Measurements from ENCODE around the gene SH3RF2.

- TF ChIP-seq POLR2AphosphoS5 (IDR thresholded peaks at IDR 0.05; ENCODE audit: low read depth, low read length) (no peak), TAF1 (IDR thresholded peaks at IDR 0.05; ENCODE audit: borderline replicate concordance, insufficient read depth, low read length) (no peak), REST (IDR thresholded peaks at IDR 0.05; ENCODE audit: insufficient read depth in 1 of 2, low read depth in 2 of 2, low read length in 2 of 2) (no peak), FOXP2 (optimal IDR thresholded peaks at IDR 0.05; ENCODE audit: borderline replicate concordance, extremely low read depth, extremely low read length, insufficient read depth) (no peak), SIN3A (IDR thresholded peaks at IDR 0.05; ENCODE audit: borderline replicate concordance, insufficient read depth, low read length) (no peak)
Measured at GRCh38 chr5:145949474-145949873, 13.1 kb downstream of the SH3RF2 start.
